Measurements from ENCODE around the gene FBXW7.

The FBXW7 gene

GRCh38 chr4:152579107-152579764, 43.3 kb upstream of the FBXW7 start:
- Histone ChIP-seq H2AFZ (ENCODE audit: insufficient read depth, low read length, poor library complexity) (no peak overlapping the region), H3K9ac (ENCODE audit: low read length) (no peak overlapping the region), H2AK5ac (ENCODE audit: low read length) (no peak overlapping the region), H3K79me2 (ENCODE audit: control insufficient read depth, insufficient read depth, low read length, poor library complexity) (no peaks in the 10 kb centered on the region), H3K18ac (ENCODE audit: low read length) (no peak overlapping the region), H2BK120ac (ENCODE audit: insufficient read depth, low read length, poor library complexity) (no peak overlapping the region), H3K4me3 (ENCODE audit: low read depth, low read length) (no peak overlapping the region), H3K14ac (ENCODE audit: low read length) (no peak overlapping the region), H2BK12ac (ENCODE audit: low read length) (no peak overlapping the region), H3K4ac (ENCODE audit: low read depth, low read length) (no peak overlapping the region), H4K12ac (ENCODE audit: low read depth, low read length) (no peak overlapping the region), H3K27ac (ENCODE audit: low read depth, low read length) (no peak overlapping the region), H4K91ac (ENCODE audit: low read depth, low read length) (no peak overlapping the region), H3K23ac (ENCODE audit: low read length) (no peak overlapping the region), H4K8ac (ENCODE audit: low read depth, low read length) (no peak overlapping the region), H2BK5ac (ENCODE audit: low read depth, low read length, poor library complexity) (no peak overlapping the region), H3K36me3 (ENCODE audit: control insufficient read depth in 1 of 2, insufficient read depth in 2 of 2, low read length in 2 of 2) (no peaks in the 10 kb centered on the region), H3K4me1 (ENCODE audit: control insufficient read depth in 1 of 2, insufficient read depth in 2 of 2, low read length in 2 of 2) (no peaks in the 10 kb centered on the region), H3K27me3 (ENCODE audit: insufficient read depth, low read length) (no peaks in the 10 kb centered on the region), H3K9me3 (ENCODE audit: insufficient read depth, low read depth, low read length) (no peaks in the 10 kb centered on the region), H3K79me1 (ENCODE audit: low read length) (no peaks in the 10 kb centered on the region), H3K4me2 (ENCODE audit: low read length) (no peak overlapping the region)
- DNase-seq = no peak
- WGBS (ENCODE audit: extremely low coverage, insufficient coverage, insufficient read length) = no CpG with 5 or more reads among the region's 11 CpGs

DNA sequence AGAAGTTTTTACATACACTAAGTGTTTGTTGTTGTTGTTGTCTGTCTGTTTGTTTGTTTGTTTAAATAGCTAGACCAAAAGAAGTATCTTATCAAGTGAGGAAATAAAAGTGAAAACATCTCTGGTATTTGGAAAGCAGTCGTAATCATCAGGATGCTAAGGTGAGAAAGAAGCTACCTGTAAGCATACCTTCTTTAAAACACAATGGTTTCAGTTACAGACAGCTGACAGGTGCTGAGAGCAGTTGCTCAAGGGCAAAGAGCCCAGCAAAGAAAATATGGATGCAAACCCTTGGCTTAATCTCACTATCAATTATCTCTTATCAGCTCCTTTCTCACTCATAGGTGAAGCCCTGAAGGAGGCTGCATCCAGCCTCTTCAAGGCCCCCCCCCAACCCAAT, 42.8 kb upstream of the FBXW7 start:
- Histone ChIP-seq H2BK120ac (ENCODE audit: insufficient read depth, low read length, poor library complexity) (no peak overlapping the region), H3K23ac (ENCODE audit: low read length) (no peak overlapping the region), H3K4me2 (ENCODE audit: low read length) (no peak overlapping the region), H3K27ac (ENCODE audit: low read depth, low read length) (no peak overlapping the region), H3K79me2 (ENCODE audit: control insufficient read depth, insufficient read depth, low read length, poor library complexity) (no peaks in the 10 kb centered on the region), H3K4me1 (ENCODE audit: control insufficient read depth in 1 of 2, insufficient read depth in 2 of 2, low read length in 2 of 2) (no peaks in the 10 kb centered on the region), H3K4ac (ENCODE audit: low read depth, low read length) (no peak overlapping the region), H2AK5ac (ENCODE audit: low read length) (no peak overlapping the region), H2BK5ac (ENCODE audit: low read depth, low read length, poor library complexity) (no peak overlapping the region), H4K8ac (ENCODE audit: low read depth, low read length) (no peak overlapping the region), H3K9ac (ENCODE audit: low read length) (no peak overlapping the region), H4K12ac (ENCODE audit: low read depth, low read length) (no peak overlapping the region), H3K9me3 (ENCODE audit: insufficient read depth, low read depth, low read length) (no peaks in the 10 kb centered on the region), H2BK12ac (ENCODE audit: low read length) (no peak overlapping the region), H4K91ac (ENCODE audit: low read depth, low read length) (no peak overlapping the region), H3K79me1 (ENCODE audit: low read length) (no peaks in the 10 kb centered on the region), H3K4me3 (ENCODE audit: low read depth, low read length) (no peak overlapping the region), H3K18ac (ENCODE audit: low read length) (no peak overlapping the region), H3K36me3 (ENCODE audit: control insufficient read depth in 1 of 2, insufficient read depth in 2 of 2, low read length in 2 of 2) (no peaks in the 10 kb centered on the region), H2AFZ (ENCODE audit: insufficient read depth, low read length, poor library complexity) (no peak overlapping the region), H3K14ac (ENCODE audit: low read length) (no peak overlapping the region), H3K27me3 (ENCODE audit: insufficient read depth, low read length) (no peaks in the 10 kb centered on the region)
- no CpG with 5 or more reads among the region's 1 CpG for WGBS (ENCODE audit: extremely low coverage, insufficient coverage, insufficient read length)
- DNase-seq = peak in 1 of 2 donors; percentile 54

- Histone ChIP-seq H3K36me3 (ENCODE audit: control insufficient read depth in 1 of 2, insufficient read depth in 2 of 2, low read length in 2 of 2) (no peaks in the 10 kb centered on the region), H2AK5ac (ENCODE audit: low read length) (no peak overlapping the region), H2BK5ac (ENCODE audit: low read depth, low read length, poor library complexity) (no peak overlapping the region), H4K91ac (ENCODE audit: low read depth, low read length) (no peak overlapping the region), H3K79me2 (ENCODE audit: control insufficient read depth, insufficient read depth, low read length, poor library complexity) (no peaks in the 10 kb centered on the region), H2BK120ac (ENCODE audit: insufficient read depth, low read length, poor library complexity) (no peak overlapping the region), H3K4ac (ENCODE audit: low read depth, low read length) (no peak overlapping the region), H2AFZ (ENCODE audit: insufficient read depth, low read length, poor library complexity) (no peak overlapping the region), H3K79me1 (ENCODE audit: low read length) (no peaks in the 10 kb centered on the region), H3K14ac (ENCODE audit: low read length) (no peak overlapping the region), H3K4me2 (ENCODE audit: low read length) (no peak overlapping the region), H3K27me3 (ENCODE audit: insufficient read depth, low read length) (no peaks in the 10 kb centered on the region), H4K8ac (ENCODE audit: low read depth, low read length) (no peak overlapping the region), H3K4me3 (ENCODE audit: low read depth, low read length) (no peak overlapping the region), H3K4me1 (ENCODE audit: control insufficient read depth in 1 of 2, insufficient read depth in 2 of 2, low read length in 2 of 2) (no peaks in the 10 kb centered on the region), H3K9ac (ENCODE audit: low read length) (no peak overlapping the region), H3K9me3 (ENCODE audit: insufficient read depth, low read depth, low read length) (no peaks in the 10 kb centered on the region), H3K27ac (ENCODE audit: low read depth, low read length) (no peak overlapping the region), H4K12ac (ENCODE audit: low read depth, low read length) (no peak overlapping the region), H2BK12ac (ENCODE audit: low read length) (no peak overlapping the region), H3K18ac (ENCODE audit: low read length) (no peak overlapping the region), H3K23ac (ENCODE audit: low read length) (no peak overlapping the region)
- no CpG with 5 or more reads among the region's 6 CpGs for WGBS (ENCODE audit: extremely low coverage, insufficient coverage, insufficient read length)
- DNase-seq = peak in 1 of 2 donors; percentile 49
Measured at GRCh38 chr4:152577708-152578396, 42.0 kb upstream of the FBXW7 start.

DNA sequence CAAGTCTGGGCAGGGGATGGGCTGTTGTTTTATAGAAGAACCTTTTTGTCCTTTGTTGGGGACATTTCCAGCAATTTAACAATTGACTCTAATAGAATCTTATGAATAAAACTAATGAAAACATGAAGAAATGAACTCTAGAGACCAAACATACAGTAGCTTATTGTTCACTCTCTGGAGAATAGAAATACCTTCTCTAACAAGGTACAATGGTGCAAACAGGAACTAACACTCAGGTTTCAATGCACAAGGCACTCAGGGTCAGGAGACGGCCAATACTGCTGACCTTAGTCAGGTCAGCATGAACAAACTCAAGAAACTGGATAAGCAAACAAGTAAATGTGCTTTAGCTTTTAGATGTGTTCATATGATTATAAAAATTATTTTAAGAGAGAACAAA, 39.6 kb upstream of the FBXW7 start:
- no CpG with 5 or more reads among the region's 1 CpG for WGBS (ENCODE audit: extremely low coverage, insufficient coverage, insufficient read length)
- DNase-seq = no peak
- H3K27ac ChIP-seq (ENCODE audit: low read depth, low read length) = no peak overlapping the region

More for the DNA sequence above, 39.6 kb upstream of the FBXW7 start:
- Histone ChIP-seq H4K12ac (ENCODE audit: low read depth, low read length) (no peak overlapping the region), H2AFZ (ENCODE audit: insufficient read depth, low read length, poor library complexity) (no peak overlapping the region), H3K79me2 (ENCODE audit: control insufficient read depth, insufficient read depth, low read length, poor library complexity) (no peaks in the 10 kb centered on the region), H3K18ac (ENCODE audit: low read length) (no peak overlapping the region), H3K4me1 (ENCODE audit: control insufficient read depth in 1 of 2, insufficient read depth in 2 of 2, low read length in 2 of 2) (no peaks in the 10 kb centered on the region), H3K9ac (ENCODE audit: low read length) (no peak overlapping the region), H3K27me3 (ENCODE audit: insufficient read depth, low read length) (no peaks in the 10 kb centered on the region), H4K91ac (ENCODE audit: low read depth, low read length) (no peak overlapping the region), H4K8ac (ENCODE audit: low read depth, low read length) (no peak overlapping the region), H2BK5ac (ENCODE audit: low read depth, low read length, poor library complexity) (no peak overlapping the region), H3K4me2 (ENCODE audit: low read length) (no peak overlapping the region), H3K14ac (ENCODE audit: low read length) (no peak overlapping the region), H3K4ac (ENCODE audit: low read depth, low read length) (no peak overlapping the region), H2BK12ac (ENCODE audit: low read length) (no peak overlapping the region), H3K79me1 (ENCODE audit: low read length) (peaks cover 4% of the 10 kb centered on the region), H3K9me3 (ENCODE audit: insufficient read depth, low read depth, low read length) (no peaks in the 10 kb centered on the region), H3K4me3 (ENCODE audit: low read depth, low read length) (no peak overlapping the region), H3K36me3 (ENCODE audit: control insufficient read depth in 1 of 2, insufficient read depth in 2 of 2, low read length in 2 of 2) (no peaks in the 10 kb centered on the region), H3K23ac (ENCODE audit: low read length) (no peak overlapping the region), H2BK120ac (ENCODE audit: insufficient read depth, low read length, poor library complexity) (no peak overlapping the region), H2AK5ac (ENCODE audit: low read length) (no peak overlapping the region)
